Natural killer cell (primary cell): ENCODE data around the gene AKR1C8. TPM values are rescaled to one million over a fixed set of nuclear protein-coding genes. Genes with fewer than 3 reads are reported as not detected.

Experiments used
- ATAC-seq, 3 donors: fragments of 150-1000 bp in 2 of 3; fragments of 200-7000 bp in 1 of 3; cut with Tn5 transposase; 1 replicate in 1 of 3; 2 replicates in 2 of 3; pipeline ENCODE4 v1.10.0; 2021; ENCODE audit warnings: mild to moderate bottlenecking in 2 of 3, moderate library complexity in 2 of 3
- DNase-seq, 2 donors: peaks; one replicate each; pipeline versions ENCODE4 v3.0.0 to v3.0.0-alpha.2; 2013 to 2021; ENCODE audit warnings: mixed read lengths in 1 of 2
- H3K27ac ChIP-seq: one replicate; pipeline ENCODE4 v1.5.1; 2013; ENCODE audit warnings: mild to moderate bottlenecking, low read length
- H3K27me3 ChIP-seq: one replicate; pipeline ENCODE4 v1.6.1; 2013; ENCODE audit warnings: low read length; ENCODE audit not compliant: control insufficient read depth, insufficient read depth
- H3K36me3 ChIP-seq: one replicate; pipeline ENCODE4 v1.6.1; 2013; ENCODE audit warnings: low read length; ENCODE audit not compliant: control insufficient read depth, insufficient read depth
- H3K4me1 ChIP-seq: one replicate; pipeline ENCODE4 v1.6.1; 2013; ENCODE audit warnings: low read length; ENCODE audit not compliant: control insufficient read depth, insufficient read depth
- H3K4me3 ChIP-seq: one replicate; pipeline ENCODE4 v1.5.1; 2013; ENCODE audit warnings: low read length
- H3K9me3 ChIP-seq: one replicate; pipeline ENCODE4 v1.6.1; 2013; ENCODE audit warnings: low read length; ENCODE audit not compliant: control insufficient read depth, insufficient read depth
- H3K27ac Mint-ChIP-seq, 2 donors: one replicate each; pipeline ENCODE4 v1.8.0; 2022; ENCODE audit warnings: mild to moderate bottlenecking in 2 of 2, mixed read lengths in 2 of 2, moderate library complexity in 1 of 2
- H3K27me3 Mint-ChIP-seq, 2 donors: one replicate each; pipeline ENCODE4 v1.8.0; 2022; ENCODE audit warnings: low read depth in 2 of 2, mixed read lengths in 2 of 2
- H3K36me3 Mint-ChIP-seq: one replicate; pipeline ENCODE4 v1.8.0; 2022; ENCODE audit warnings: mixed read lengths
- H3K4me1 Mint-ChIP-seq, 2 donors: one replicate each; pipeline ENCODE4 v1.8.0; 2022; ENCODE audit warnings: mixed read lengths in 2 of 2
- H3K4me3 Mint-ChIP-seq: one replicate; pipeline ENCODE4 v1.8.0; 2022; ENCODE audit warnings: mild to moderate bottlenecking, moderate library complexity, mixed read lengths
- H3K9me3 Mint-ChIP-seq, 2 donors: one replicate each; pipeline ENCODE4 v1.8.0; 2022; ENCODE audit warnings: mixed read lengths in 2 of 2
- CTCF ChIP-seq: fragments of 200-600 bp; IDR thresholded peaks from one replicate; pipeline ENCODE4 v1.8.0; 2022; ENCODE audit warnings: antibody characterized with exemption
- WGBS: methylation state at CpG from one replicate; pipeline ENCODE4 v1.1.7; 2013; ENCODE audit warnings: missing lambda C conversion rate; ENCODE audit not compliant: insufficient coverage; 5-methylcytosine and 5-hydroxymethylcytosine counted together
- intact Hi-C: fragments of 100-400 bp; cut with micrococcal nuclease; formaldehyde crosslinking; loops from one replicate; pipeline ENCODE4 v1.14.2; 2022
- total RNA-seq, 4 donors: library from RNA; stranded (reverse); fragments of 120-200 nt in 1 of 4; gene quantifications; one replicate each; pipeline versions ENCODE4 v1.2.3 to v1.2.4, GENCODE V29; 2013 to 2022

The AKR1C8 gene
- total RNA-seq: 1 to 10 TPM; 4.1 to 7.2 (median 4.1) TPM
- 2.0 TPM for total RNA-seq (2013)

- H3K9me3 Mint-ChIP-seq: peaks cover 0 to 2% of the 10 kb centered on the region in 2 donors
- H3K9me3 ChIP-seq: no peaks in the 10 kb centered on the region
- H3K27ac Mint-ChIP-seq: no peak within 1 kb of the TSS
- no peak within 1 kb of the TSS for H3K27ac ChIP-seq
- H3K27me3 ChIP-seq: no peaks in the 10 kb centered on the region
- WGBS: 94% methylated on average over 4 of the region's 5 CpGs
- H3K4me3 Mint-ChIP-seq: no peak within 1 kb of the TSS
- H3K36me3 ChIP-seq: no peaks in the 10 kb centered on the region
- intact Hi-C loops: no loop called here
- H3K27me3 Mint-ChIP-seq: no peaks in the 10 kb centered on the region
- ATAC-seq (no peak), DNase-seq (no peak)
- no peak for TF ChIP-seq CTCF
- H3K4me1 ChIP-seq: no peaks in the 10 kb centered on the region
- no peaks in the 10 kb centered on the region for H3K4me1 Mint-ChIP-seq
- H3K4me3 ChIP-seq: no peak within 1 kb of the TSS
- H3K36me3 Mint-ChIP-seq: no peaks in the 10 kb centered on the region
These were observed at the start of gene AKR1C8 for GRCh38 chr10:5184987-5185775. Gene AKR1C8 (minus strand): TSS chr10:5185150. CDS start chr10:5185104, 46 bp downstream.

GRCh38 chr10:5234106-5234860, 49.3 kb upstream of the AKR1C8 start:
- Mint-ChIP-seq H3K9me3 (peaks cover 6 to 12% of the 10 kb centered on the region in 2 donors), H3K4me1 (peaks cover 20% of the 10 kb centered on the region in 2 donors), H3K4me3 (peak overlapping the region; percentile 18), H3K36me3 (peaks cover 36% of the 10 kb centered on the region), H3K27me3 (no peaks in the 10 kb centered on the region), H3K27ac (peak overlapping the region in 1 of 2 donors; percentile 77)
- WGBS: 63% methylated on average over 6 of the region's 6 CpGs
- H3K27me3 ChIP-seq: no peaks in the 10 kb centered on the region
- no peak overlapping the region for H3K4me3 ChIP-seq
- H3K27ac ChIP-seq: no peak overlapping the region
- intact Hi-C loops: no loop called here
- no peaks in the 10 kb centered on the region for H3K36me3 ChIP-seq
- TF ChIP-seq CTCF: no peak
- ATAC-seq (peak; percentile 46 to 73 (median 64)), DNase-seq (no peak)
- H3K9me3 ChIP-seq: no peaks in the 10 kb centered on the region
- H3K4me1 ChIP-seq: no peaks in the 10 kb centered on the region

- Histone ChIP-seq H3K27me3 (no peaks in the 10 kb centered on the region), H3K36me3 (no peaks in the 10 kb centered on the region), H3K9me3 (no peaks in the 10 kb centered on the region), H3K4me1 (no peaks in the 10 kb centered on the region), H3K4me3 (no peak overlapping the region), H3K27ac (no peak overlapping the region)
- Mint-ChIP-seq H3K4me1 (peaks cover 20% of the 10 kb centered on the region in 2 donors), H3K27me3 (no peaks in the 10 kb centered on the region), H3K36me3 (peaks cover 28% of the 10 kb centered on the region), H3K9me3 (peaks cover 6 to 12% of the 10 kb centered on the region in 2 donors), H3K4me3 (no peak overlapping the region), H3K27ac (no peak overlapping the region)
- intact Hi-C loops: no loop called here
- WGBS: 83% methylated on average over 2 of the region's 2 CpGs
- no peak for TF ChIP-seq CTCF
- DNase-seq (no peak), ATAC-seq (no peak)
These were observed 48.4 kb upstream of the AKR1C8 start for GRCh38 chr10:5233324-5233723.
